HG03039 (cell line): ENCODE data around the gene ABHD17B.

Source experiments
- ATAC-seq: cut with Tn5 transposase; IDR thresholded peaks from one replicate; pipeline ENCODE4 v1.9.1; 2021; ENCODE audit warnings: mild to moderate bottlenecking, moderate library complexity; ENCODE audit not compliant: unreplicated experiment

Gene ABHD17B

DNA sequence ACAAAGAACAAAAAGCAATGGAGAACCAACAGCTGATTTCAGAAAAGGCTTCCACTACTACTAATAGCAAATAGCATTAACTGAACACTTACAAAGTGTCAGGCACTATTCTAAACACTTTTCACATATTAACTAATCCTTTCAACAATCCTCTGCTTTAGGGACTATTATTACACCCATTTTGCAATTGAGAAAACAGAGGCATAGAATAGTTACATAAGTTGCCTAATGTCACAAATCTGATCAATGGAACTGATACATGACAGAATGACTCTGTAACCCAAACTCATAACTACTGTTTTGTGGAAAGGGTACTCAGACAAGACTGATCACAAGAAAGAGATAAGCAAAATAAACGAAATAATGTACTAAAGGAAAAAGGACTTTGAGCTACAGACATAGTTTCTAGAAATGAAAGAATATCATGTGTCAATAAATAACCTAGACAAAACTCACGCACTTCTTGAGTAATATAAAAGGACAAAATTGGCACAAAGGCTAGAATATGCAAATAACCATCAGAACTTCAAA, 31.3 kb downstream of the ABHD17B start:
- ATAC-seq, result no peak

DNA sequence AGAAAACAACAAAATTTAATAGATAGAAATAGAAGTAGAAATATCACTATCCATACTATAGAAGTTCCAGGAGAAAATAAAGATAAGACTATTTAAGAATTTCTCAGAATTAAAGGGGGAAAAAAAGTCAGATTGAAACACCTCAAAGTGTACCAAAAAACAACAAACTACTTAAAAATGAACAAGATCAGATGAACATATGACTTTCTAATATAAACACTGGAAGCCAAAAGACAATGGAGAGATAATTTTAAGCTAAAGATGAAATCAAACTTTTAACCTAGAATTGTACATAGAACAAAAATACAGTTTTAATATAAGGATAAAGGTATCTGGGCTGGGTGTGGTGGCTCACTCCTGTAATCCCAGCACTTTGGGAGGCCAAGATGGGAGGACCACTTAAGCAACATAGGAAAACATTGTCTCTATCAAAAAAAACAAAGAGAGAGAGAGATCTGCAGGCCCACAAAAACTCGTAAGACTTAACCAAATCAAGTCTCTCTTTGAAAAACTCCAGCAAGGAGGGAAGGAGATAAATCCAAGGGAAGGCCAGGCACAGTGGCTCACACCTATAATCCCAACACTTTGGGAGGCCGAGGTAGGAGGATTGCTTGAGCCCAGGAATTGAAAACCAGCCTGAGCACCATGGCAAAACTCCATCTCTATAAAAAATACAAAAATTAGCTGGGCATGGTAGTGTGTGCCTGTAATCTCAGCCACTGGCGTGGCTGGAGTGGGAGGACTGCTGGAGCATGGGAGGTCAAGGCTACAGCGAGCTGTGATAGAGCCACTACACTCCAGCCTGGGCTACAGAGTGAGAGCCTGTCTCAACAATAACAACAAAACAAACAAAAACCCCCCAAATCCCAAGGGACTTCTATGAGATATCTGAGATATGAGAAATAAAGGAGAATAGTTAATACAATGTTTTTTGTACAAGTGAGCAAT, 32.4 kb downstream of the ABHD17B start:
- no peak for ATAC-seq

DNA sequence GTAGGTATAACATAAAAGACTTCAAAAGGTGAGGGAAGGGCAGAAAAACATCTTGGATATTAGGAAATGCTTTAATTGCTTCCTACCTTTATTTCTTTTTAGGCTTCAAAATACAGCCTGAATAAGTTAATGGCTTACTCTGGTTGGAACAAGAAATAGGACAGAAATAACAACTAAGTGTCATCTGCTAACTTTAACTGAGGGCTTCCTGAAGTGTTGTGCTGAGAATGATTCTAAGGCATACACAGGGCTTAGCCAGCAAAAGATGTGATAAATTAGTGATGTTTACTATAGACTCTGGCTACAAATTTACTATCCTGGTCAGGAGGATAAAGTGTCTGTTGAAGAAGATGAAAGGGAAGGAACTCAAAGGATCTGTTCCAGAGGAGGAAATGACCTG, 34.2 kb downstream of the ABHD17B start:
- no peak for ATAC-seq

DNA sequence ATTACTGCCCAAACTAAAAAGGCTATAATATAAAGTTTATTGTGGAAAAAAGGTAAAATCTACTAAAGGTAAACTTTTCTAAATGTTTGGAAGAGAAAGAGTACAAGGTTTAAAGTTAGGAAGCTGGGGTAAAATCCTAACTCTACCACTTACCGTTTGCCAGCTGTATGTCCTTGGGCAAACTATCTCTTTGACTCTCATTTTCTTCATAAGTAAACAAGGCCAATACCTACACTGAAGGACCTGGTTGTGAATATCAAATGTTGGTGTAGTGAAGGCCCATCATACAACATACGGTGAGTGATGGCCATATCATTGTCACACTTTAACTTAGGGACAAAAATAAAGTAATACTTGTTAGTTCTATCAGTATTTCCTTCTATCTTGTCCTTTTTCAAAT, 34.9 kb downstream of the ABHD17B start:
- no peak for ATAC-seq

DNA sequence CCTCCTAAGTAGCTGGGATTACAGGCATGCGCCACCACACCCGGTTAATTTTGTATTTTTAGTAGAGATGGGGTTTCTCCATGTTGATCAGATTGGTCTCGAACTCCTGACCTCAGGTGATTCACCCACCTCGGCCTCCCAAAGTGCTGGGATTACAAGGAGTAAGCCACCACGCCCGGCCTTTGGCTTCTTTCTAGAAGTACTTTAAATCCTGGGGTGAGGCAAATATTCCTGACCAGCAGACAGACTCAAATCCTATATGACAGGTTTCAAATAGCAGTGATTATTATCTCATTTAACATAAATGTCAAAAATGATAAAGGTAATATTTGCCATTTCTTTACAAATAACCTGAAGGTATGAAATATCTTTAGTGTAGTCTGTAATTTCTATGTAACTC, 35.6 kb downstream of the ABHD17B start:
- no peak for ATAC-seq

DNA sequence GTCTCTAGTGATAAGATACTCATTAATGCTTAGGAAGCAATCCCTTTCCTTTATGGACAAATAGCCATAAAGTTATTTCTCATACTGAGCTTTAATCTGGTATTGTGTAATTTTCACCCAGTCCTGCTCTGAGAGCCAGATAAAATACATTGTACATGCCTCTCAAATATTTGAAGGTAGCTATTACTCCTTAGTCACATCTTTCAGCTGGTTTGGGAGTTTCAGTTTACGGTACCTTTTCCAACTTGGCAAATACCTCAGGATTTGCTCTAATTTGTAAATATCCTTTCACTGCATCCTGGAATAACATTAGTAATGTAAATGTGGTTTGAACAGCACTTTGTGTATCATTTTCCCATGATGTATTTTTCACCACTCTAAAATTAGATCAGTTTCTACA, 47.4 kb downstream of the ABHD17B start:
- ATAC-seq, result no peak

DNA sequence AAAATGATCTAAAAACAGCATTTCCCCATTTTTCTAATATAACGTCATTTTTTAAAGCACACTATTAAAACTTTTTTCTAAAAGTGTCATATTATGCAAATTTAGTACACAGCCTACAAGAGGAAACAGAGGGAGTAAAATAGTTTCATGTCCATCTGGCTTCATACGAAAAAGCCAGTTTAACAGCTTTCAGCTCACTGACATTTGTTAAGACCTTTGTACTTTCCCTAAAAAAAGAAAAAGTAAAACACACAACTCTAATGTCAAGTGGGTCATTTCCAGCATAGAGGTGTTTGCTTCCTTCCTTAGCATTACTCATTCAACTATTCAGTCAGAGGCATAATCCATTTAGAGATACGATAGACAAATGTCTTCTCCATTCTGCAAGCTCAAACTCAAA, 49.4 kb downstream of the ABHD17B start:
- no peak for ATAC-seq

DNA sequence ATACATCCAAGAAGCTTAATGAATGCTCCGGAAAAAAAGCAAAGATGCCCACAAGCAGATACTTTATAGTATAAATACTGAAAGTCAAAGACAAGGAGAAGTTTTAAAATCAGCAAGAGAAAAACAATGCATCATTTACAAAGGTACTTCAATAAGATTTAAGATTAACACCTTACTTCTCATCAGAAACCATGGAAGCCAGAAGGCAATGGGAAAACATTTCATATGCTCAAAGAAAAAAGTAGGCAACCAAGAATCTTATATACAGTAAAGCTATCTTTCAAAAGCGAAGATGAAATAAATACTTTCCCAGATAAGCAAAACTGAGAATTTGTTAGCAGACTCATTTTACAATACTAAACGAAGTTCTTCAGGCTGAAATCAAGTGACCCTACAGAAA, 51.1 kb downstream of the ABHD17B start:
- ATAC-seq, result no peak

DNA sequence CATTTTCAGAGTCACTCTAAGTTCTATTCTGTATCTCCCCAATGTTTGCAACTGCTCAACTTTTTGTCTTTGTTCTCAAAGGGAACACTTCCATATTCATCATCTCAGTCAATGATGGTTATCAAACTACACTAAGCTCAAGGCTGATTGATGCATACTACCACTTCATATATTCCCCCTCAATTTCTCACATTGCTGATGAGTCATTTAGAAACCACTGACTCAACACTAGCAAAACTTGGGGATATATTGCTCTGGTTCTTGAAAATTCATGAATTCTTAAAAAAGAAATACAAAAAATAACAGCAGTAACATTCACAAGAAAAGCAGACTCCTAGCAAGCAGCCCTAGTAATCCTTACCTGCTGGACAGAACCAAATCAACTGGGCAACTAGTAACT, 52.2 kb downstream of the ABHD17B start:
- peak; percentile 56 for ATAC-seq

DNA sequence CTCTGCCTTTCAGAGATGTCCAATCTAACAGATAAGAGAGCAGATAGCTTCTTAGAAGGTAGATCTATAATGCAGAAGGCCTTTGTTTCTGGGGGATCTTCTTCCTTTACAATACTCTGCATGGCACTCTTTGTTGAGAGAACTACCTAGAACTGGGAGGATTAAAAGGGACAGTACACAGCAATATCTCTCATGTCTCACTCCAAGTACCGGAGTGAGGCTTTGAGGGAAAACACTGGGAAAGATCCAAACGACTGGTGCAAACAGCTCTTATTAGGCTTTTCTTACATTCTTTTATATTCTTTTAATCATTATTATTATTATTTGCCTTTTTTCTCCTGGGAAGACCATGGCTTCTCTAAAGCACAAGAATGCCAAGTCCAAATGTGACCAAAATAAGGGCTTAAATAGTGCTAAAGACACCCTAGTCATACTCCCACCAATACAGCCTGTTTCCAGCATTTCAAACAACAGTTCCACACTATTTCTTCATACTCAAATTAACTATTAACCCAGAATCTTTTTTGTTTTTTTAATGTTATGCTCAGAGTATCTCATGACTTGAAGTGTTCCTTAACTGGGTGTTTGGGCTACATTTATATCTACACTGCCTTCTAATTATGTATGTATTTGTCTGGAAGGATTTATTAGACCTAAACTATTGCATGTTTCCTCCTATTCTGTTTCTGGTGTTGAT, 52.7 kb downstream of the ABHD17B start:
- ATAC-seq, result no peak

DNA sequence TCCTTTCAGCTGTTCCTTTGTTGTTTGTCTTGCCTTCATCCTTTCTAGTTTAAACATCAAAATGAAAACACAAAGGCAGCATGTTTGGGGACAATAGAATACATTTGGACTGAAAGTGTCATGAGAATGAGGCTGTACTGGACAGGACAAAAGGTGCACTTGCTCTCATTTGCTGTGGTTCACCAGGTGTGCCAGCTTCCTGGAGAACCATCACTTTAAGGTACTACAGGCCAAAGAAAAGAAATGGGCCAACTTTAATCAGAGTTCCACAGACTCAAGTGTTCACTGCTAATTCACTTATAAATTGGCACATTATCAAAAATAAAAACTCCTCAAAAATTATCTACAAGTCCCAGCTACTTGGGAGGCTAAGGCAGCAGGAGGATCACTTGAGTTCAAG, 53.8 kb downstream of the ABHD17B start:
- ATAC-seq, result no peak

DNA sequence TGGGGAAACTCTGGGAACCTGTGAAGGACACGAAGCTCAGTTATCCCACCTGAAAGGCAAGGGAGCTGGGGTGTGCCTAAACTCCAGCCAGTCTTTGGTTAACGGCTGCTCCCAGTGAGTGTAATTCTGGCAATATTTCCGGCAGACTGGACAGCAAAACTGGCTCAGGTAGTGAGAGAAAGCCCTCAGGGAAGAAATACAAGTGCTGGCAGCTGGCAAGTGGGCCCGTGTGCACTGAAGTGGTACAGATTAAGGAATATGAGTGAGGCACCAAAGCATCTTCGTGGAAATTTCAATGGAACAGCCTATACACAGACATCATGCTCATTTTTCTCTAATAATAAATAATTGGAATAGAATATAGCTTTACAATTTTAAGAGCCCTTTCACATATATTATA, 56.2 kb downstream of the ABHD17B start:
- no peak for ATAC-seq

DNA sequence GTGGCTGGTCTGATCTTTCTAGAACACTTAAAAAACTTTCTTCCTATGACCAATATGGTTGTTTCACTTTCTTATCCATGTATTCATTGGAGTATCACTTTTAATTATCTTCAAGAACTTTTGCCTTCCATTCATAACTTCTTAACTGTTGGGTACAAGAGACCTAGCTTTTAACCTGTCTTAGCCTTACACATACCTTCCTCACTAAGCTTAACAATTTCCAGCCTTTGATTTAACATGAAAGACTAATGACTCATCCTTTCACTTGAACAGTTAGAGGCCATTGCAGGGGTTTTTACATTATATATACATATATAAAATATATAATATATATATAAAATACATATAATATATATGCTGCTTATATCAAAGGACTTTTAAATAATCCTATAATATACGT, 57.9 kb downstream of the ABHD17B start:
- no peak for ATAC-seq

DNA sequence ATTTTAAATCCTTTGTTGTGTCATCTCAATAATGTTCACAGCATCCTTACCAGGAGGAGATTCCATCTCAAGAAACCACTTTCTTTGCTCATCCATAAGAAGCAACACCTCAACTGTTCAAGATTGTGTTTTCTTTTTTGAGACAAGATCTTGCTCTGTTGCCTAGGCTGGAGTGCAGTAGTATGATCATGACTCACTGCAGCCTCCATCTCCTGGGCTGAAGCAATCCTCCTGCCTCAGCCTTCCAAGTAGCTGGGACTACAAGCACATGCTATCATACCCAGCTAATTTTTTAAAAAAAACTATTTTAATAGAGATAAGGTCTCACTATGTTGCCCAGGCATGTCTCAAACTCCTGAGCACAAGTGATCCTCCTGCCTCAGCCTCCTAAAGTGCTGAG, 60.0 kb downstream of the ABHD17B start:
- no peak for ATAC-seq

DNA sequence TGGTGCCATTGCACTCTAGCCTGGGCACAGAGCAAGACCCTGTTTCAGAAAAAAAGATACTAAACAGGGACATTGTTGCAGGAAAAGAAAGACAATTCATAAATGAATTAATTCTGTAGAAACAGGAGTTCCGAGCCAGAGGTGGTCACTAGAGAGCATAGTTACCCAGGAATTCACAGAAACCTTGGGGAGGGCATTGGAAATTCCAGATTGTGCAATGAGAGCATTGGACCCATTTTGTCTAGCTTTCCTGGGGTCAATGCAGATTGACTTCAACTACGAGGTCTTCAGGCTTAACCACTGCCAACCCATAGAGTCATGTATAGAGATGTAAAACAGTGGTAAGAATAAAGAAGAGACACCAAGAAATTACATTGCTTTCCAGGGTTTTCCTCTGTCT, 63.1 kb downstream of the ABHD17B start:
- no peak for ATAC-seq

DNA sequence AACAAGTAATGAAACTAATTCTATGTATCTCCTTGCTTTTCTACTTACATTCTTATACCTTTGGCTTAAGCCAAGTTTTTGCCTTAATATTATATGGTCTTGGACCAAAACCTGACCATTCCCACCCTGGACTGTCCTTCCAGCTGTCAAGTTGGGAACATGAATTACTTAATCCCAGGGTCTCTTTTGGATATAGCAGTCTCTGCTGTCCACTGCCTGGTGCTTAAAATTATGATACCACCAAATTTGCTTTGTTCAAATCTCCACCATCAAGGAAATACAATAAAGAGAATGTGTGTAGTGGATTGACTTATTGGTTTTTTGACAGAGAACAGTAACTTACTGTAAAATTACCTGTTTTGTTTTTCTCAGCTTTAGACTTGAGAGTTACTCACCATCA, 66.2 kb downstream of the ABHD17B start:
- no peak for ATAC-seq

DNA sequence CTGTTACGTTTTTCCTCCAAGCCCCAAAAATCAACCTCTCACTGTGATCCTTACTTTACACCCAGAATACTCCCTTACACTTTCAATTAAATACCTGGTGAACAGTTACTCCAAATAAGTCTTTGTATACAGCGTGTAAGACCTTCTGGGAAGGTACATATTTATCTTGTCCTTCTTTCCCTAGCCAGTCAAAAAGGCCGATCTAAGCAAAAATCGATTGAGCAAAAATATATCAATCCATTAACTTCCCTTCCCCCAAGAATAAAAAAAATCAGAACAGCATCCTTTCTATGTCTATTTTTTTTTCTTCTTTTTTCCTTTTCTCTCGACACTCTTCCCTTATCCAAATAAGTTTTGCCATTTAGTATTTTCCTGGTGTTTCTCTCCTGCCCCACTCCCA, 71.3 kb downstream of the ABHD17B start:
- ATAC-seq, result no peak

DNA sequence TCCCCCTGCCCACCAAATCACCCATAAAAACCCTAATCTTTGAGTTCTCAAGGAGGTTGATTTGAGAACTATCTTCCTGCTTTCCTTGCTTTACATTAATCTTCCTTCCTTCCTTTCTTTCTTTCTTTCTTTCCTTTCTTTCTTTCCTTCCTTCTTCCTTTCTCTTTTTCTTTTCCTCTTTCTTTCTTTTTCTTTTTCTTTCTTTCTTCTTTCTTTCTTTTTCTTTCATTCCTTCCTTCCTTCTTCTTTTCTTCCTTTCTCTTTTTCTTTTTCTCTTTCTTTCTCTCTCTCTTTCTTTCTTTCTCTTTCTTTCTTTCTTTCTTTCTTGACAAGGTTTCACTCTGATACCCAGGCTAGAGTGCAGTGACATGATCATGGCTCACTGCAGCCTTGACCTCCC, 75.4 kb downstream of the ABHD17B start:
- ATAC-seq, result no peak

DNA sequence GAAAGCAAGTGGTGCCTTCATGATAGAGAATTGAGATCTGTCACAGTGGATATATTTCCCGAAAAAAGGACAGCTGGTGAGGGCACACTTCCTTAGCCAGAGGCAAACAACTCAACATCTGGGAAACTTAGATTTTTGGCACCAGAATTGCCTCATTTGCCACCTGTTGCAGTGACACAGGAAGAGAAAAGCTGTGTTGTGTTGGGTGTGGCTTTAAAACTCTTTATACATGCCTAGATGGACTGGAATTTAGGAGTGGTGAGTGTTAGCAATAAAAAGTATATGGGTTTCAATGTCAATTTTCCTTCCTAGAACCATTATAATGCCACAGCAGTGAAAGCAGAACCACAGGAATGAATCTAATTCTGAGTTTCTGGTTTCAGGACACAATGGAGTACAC, 80.1 kb downstream of the ABHD17B start:
- no peak for ATAC-seq

DNA sequence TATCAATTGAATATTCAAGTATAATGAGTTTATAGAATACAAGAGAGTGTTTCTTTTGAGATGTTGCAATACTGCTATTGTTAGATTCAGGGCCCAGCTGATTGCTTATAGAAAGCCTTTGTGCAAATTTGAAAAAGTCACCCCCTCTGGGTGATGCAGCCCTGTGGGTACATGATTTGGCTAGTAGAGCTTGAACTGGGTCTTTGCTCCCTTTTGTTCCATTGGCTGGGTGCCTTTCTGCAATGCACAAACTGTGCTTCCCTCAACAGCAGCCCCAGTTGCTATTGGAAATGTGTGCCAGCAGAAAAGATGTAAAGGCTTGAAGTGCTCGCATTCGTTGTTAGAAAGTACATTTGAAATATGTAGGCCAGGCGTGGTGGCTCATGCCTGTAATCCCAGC, 80.8 kb downstream of the ABHD17B start:
- ATAC-seq, result no peak

DNA sequence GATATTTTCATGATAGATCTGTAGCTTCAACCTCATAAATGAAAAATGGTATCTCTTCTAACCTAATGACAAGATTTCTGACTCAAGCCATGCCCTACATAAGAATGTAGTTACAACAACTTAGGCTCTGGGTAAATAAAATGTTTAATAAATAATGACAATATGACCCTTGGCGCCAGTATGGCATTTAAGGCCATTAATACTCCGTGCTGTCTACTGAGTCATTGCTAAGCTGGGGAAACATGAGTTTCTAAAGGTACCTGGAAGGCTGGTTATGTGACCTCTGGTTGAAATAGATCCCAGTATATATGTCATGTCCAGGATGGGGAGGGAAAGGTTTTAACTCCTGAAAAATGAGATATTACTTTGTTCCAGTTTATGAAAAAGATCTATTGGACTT, 84.7 kb downstream of the ABHD17B start:
- ATAC-seq, result no peak

DNA sequence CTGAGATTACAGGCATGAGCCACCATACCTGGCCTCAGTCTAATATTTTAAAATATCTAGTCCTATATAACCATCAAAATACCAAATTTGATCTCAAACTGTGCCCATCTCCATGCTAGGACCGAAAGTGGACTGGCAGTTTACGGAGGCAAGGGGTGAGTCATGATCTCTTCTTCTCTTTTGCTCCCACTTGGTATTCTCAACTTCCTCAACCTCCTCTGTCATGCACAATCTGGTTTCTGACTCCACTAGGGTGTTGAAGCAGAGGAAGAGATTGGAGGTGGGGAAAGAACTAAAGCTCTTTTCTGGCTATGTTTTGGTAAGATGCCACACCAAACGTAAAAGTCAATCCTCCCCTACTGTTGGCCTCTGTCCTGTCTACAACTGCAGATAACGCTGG, 86.7 kb downstream of the ABHD17B start:
- ATAC-seq, result no peak
